ENCODE results near the gene MORN1. TPM values are rescaled to one million over a fixed set of nuclear protein-coding genes. Genes with fewer than 3 reads are reported as not detected.
A peak's percentile ranks its signal among the peaks of the same experiment; 100 is the strongest.

Gene MORN1
- total RNA-seq, 1 experiment from 2014 or later: 47.8 TPM

DNA sequence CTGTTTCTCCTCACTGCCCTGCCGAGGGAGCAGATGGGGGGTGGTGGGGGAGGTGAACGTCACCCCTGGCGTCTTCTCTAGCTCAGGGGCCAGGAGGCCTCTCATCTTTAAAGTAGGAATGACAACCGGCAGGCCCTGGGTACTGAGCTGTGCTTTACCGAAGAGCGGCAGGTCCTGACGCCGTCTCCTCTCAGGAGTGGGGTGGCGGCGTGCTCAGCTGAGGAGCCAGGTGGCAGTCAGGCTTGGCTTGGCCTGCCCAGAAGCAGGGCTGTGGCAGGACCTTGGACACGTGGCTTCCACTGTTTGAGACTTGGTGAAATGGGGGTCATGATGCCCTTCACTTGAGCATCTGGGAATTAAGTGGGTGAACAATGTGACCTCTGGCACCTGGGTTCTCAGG, 3.4 kb upstream of the MORN1 start:
- Histone ChIP-seq H3K4me3 (no peak overlapping the region), H4K20me1 (ENCODE audit: insufficient read depth) (peaks cover 29% of the 10 kb centered on the region), H3K27ac (no peak overlapping the region), H2AFZ (no peak overlapping the region), H3K9me2 (ENCODE audit: insufficient read depth) (no peaks in the 10 kb centered on the region), H3K9me3 (ENCODE audit: insufficient read depth, low read depth) (no peaks in the 10 kb centered on the region), H3K4me2 (no peak overlapping the region), H3K36me3 (ENCODE audit: low read depth) (peaks cover 13% of the 10 kb centered on the region; the same call in 1 of the 2 replicates), H3K79me2 (ENCODE audit: low read depth) (peaks cover 50% of the 10 kb centered on the region), H3K27me3 (ENCODE audit: insufficient read depth, low read depth) (no peaks in the 10 kb centered on the region), H3K4me1 (replicated peaks; ENCODE audit: insufficient read depth) (peaks cover 17% of the 10 kb centered on the region), H3F3A (ENCODE audit: insufficient read depth, low read depth) (peaks cover 18% of the 10 kb centered on the region; the same call in 1 of the 2 replicates)
- ChIA-PET POLR2A (ENCODE audit: unreplicated experiment) (interaction anchor here (0.6 kb wide), 1 partner anchor 218 kb away, joined by 6 read pairs; no protein-coding TSS in a partner anchor), CTCF (no interaction called here)
- intact Hi-C loops (cut with micrococcal nuclease; ENCODE audit: unreplicated experiment): loop anchor here (5.0 kb wide), 1 partner anchor 82 kb away; no protein-coding TSS in a partner anchor
- TF ChIP-seq EZH2 (IDR thresholded peaks at IDR 0.05; ENCODE audit: low read depth): no peak
- TF ChIP-seq, protein P1, sequence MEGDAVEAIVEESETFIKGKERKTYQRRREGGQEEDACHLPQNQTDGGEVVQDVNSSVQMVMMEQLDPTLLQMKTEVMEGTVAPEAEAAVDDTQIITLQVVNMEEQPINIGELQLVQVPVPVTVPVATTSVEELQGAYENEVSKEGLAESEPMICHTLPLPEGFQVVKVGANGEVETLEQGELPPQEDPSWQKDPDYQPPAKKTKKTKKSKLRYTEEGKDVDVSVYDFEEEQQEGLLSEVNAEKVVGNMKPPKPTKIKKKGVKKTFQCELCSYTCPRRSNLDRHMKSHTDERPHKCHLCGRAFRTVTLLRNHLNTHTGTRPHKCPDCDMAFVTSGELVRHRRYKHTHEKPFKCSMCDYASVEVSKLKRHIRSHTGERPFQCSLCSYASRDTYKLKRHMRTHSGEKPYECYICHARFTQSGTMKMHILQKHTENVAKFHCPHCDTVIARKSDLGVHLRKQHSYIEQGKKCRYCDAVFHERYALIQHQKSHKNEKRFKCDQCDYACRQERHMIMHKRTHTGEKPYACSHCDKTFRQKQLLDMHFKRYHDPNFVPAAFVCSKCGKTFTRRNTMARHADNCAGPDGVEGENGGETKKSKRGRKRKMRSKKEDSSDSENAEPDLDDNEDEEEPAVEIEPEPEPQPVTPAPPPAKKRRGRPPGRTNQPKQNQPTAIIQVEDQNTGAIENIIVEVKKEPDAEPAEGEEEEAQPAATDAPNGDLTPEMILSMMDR (conservative IDR thresholded peaks at IDR 0.05): no peak
- DNase-seq: no peak
- no TSS peak for BruUV-seq (replicated peaks)

DNA sequence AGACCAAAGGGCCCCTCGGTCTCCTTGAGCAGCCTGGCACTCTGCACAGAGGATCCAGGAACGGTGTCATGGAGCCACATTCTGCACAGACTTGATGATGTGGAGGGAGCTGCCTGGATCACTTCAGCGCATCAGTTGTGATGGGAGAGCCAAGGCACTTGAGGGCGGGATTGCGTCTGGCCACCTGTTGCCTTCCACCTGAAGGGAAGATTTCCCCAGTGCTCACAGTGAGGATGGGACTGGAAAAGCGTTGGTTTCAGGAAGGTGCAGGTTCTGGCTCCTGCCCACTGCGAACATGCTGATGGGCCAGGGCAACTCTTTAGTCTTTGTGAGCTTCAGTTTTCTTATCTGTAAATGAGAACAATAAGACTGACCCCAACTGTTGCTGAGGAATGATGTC, 2.9 kb upstream of the MORN1 start:
- Histone ChIP-seq H3K79me2 (ENCODE audit: low read depth) (peaks cover 55% of the 10 kb centered on the region), H3K36me3 (ENCODE audit: low read depth) (peaks cover 13% of the 10 kb centered on the region; the same call in 1 of the 2 replicates), H3K9me2 (ENCODE audit: insufficient read depth) (no peaks in the 10 kb centered on the region), H3K4me2 (no peak overlapping the region), H3K9me3 (ENCODE audit: insufficient read depth, low read depth) (no peaks in the 10 kb centered on the region), H3K4me1 (replicated peaks; ENCODE audit: insufficient read depth) (peaks cover 19% of the 10 kb centered on the region), H3F3A (ENCODE audit: insufficient read depth, low read depth) (peaks cover 16% of the 10 kb centered on the region; the same call in 1 of the 2 replicates), H3K27me3 (ENCODE audit: insufficient read depth, low read depth) (no peaks in the 10 kb centered on the region), H3K27ac (no peak overlapping the region), H3K4me3 (no peak overlapping the region), H2AFZ (no peak overlapping the region), H4K20me1 (ENCODE audit: insufficient read depth) (peaks cover 29% of the 10 kb centered on the region)
- no peak for DNase-seq
- TF ChIP-seq, protein P1 (conservative IDR thresholded peaks at IDR 0.05): no peak
- no peak for TF ChIP-seq EZH2 (IDR thresholded peaks at IDR 0.05; ENCODE audit: low read depth)
- intact Hi-C loops (cut with micrococcal nuclease; ENCODE audit: unreplicated experiment): loop anchor here (5.0 kb wide), 1 partner anchor 82 kb away; no protein-coding TSS in a partner anchor
- POLR2A ChIA-PET (ENCODE audit: unreplicated experiment): interaction anchor here (0.6 kb wide), 1 partner anchor 218 kb away, joined by 6 read pairs; no protein-coding TSS in a partner anchor
- BruUV-seq (replicated peaks): no TSS peak
- CTCF ChIA-PET: no interaction called here

- ChIA-PET CTCF (no interaction called here), POLR2A (ENCODE audit: unreplicated experiment) (no interaction called here)
- intact Hi-C loops (cut with micrococcal nuclease; ENCODE audit: unreplicated experiment): loop anchor here (5.0 kb wide), 1 partner anchor 81 kb away; no protein-coding TSS in a partner anchor
- peak in 1 of 2 experiments; percentile 23 for DNase-seq
- H3K4me3 ChIP-seq: no peak overlapping the region
- peaks cover 56% of the 10 kb centered on the region for H3K79me2 ChIP-seq (ENCODE audit: low read depth)
- H4K20me1 ChIP-seq (ENCODE audit: insufficient read depth): peaks cover 29% of the 10 kb centered on the region
- no peaks in the 10 kb centered on the region for H3K9me3 ChIP-seq (ENCODE audit: insufficient read depth, low read depth)
- H2AFZ ChIP-seq: no peak overlapping the region
- H3K27ac ChIP-seq: no peak overlapping the region
- H3F3A ChIP-seq (ENCODE audit: insufficient read depth, low read depth): peaks cover 9% of the 10 kb centered on the region; the same call in 1 of the 2 replicates
- peak overlapping the region; percentile 89 for H3K4me2 ChIP-seq
- H3K36me3 ChIP-seq (ENCODE audit: low read depth): peaks cover 13% of the 10 kb centered on the region; the same call in 1 of the 2 replicates
- no TSS peak for BruUV-seq (replicated peaks)
- no peaks in the 10 kb centered on the region for H3K9me2 ChIP-seq (ENCODE audit: insufficient read depth)
- TF ChIP-seq, protein P1 (conservative IDR thresholded peaks at IDR 0.05): no peak
- TF ChIP-seq EZH2 (IDR thresholded peaks at IDR 0.05; ENCODE audit: low read depth): no peak
- no peaks in the 10 kb centered on the region for H3K27me3 ChIP-seq (ENCODE audit: insufficient read depth, low read depth)
- peaks cover 19% of the 10 kb centered on the region for H3K4me1 ChIP-seq (replicated peaks; ENCODE audit: insufficient read depth)
These were observed 2.1 kb upstream of the MORN1 start for GRCh38 chr1:2393471-2393877.
